Measurements from ENCODE around the gene C8G. TPM values are rescaled to one million over a fixed set of nuclear protein-coding genes. Genes with fewer than 3 reads are reported as not detected.

C8G gene
- polyA plus RNA-seq, 1 donor = 0.42 TPM

- no peak for DNase-seq
Measured at GRCh38 chr9:136953771-136954269, 8.8 kb downstream of the C8G start.

DNA sequence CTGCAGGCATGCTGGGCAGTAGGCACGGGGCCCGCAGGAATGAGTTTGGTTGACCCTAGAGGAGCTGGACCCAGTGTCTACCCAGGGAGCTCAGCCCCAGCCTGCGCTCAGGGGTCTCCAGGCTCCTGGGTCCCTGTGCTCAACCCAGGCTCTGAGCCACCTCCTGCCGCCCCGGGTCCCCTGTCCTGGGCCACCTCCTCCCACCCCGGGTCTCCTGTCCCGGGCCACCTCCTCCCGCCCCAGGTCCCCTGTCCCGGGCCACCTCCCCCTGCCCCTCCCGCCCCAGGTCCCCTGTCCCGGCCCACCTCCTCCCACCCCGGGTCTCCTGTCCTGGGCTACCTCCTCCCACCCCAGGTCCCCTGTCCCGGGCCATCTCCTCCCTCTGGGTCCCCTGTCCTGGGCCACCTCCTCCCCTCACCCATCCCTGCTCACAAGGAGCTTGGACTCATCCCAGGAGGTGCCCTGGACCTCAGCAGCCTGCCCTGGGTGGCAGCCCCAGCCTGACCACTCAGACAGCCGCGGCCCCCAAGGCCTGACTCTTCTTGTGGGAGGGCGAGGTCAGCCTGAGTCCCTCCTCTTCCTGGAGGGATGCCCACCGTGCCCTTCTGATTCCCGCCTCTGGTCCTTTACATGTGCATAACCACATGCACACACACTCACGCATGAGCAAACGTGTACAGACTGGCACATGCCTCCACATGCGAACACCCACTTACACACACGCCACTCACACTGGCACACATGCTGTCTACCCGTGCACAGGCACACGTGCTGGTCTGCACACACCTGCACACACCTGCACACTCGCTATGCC, 9.4 kb downstream of the C8G start:
- DNase-seq = no peak

DNA sequence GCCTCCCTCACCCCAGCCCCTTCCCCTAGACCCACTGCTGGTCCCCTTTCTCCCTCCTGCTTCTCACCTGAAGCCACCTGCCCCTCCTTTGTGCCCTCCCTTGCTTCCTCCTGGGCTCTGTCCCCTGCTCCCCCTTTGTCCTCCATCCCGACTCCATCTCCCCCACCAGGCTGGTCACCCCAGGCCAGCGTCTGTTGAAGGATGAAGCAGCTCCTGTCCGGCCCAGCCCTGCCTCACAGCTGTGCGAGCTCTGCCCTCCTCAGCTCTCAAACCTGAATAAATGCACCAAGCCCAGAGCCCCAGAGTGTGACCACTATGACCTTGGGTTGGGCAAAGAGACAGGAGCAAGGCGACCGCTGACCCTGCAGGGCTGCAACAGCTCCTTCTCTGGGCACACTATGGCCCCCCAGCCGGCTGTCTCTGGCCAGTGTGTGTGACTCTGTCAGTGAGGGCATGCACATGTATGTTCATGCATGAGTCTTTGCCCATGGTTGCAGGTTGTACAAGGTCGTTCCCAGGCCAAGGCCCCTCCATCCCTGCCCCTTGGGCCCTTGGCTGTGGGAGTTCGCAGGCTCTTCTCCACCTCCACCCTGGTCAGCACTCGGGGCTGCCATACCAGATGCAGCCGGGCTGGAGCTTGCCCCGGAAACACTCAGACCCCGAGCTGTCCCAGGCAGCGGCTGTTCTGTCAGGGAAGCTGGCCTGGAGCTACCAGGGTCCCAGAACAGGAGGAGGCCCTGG, 10.3 kb downstream of the C8G start:
- no peak for DNase-seq

GRCh38 chr9:136955943-136956335, 10.9 kb downstream of the C8G start:
- no peak for DNase-seq

DNA sequence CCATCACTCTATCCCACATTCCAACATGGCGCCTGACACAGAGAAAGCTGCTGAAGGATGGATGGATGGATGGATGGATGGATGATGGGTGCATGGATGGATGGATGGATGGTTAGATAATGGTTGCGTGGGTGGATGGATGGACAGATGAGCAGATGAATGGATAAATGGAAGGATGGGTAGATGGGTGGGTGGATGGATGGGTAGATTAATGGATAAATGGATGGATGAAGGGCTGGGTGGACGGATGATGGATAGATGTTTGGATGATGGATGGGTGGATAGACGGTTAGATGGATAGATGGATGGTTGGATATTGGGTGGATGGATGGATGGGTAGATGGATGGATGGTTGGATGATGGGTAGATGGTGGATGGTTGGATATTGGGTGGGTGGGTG, 11.6 kb downstream of the C8G start:
- DNase-seq = no peak

DNA sequence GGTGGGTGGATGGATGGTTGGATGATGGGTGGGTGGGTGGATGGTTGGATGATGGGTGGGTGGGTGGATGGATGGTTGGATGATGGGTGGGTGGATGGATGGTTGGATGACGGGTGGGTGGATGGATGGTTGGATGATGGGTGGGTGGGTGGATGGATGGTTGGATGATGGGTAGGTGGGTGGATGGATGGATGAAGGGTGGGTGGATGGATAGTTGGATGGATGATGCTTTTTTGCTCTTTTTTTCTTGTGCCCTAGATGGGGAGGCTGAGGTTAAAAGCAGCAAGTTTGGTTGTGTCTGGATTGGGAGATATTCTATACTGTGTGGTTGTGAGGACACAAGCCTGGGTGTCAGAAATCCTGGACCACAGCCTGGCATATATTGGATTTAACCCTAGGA, 12.4 kb downstream of the C8G start:
- DNase-seq = no peak

DNA sequence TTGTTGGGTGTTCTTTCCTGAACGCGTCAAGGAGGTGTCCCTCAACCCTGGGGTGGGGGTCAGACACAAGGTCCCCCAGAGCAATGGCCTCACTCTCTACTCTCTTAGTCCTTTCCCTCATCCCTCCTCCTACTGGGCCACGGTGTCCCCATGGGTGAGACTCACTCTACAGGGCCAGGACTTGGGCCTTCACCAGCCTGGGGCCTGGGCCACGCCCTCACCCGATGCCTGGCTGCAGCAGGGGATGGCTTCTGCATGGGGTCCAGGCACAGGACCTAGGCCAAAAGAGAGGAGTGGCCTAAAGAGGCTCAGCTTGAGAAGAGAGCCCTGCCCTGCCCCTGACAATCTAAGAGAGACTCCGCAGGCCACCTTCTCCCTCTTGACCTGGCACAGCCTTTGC, 12.9 kb downstream of the C8G start:
- DNase-seq = no peak

DNA sequence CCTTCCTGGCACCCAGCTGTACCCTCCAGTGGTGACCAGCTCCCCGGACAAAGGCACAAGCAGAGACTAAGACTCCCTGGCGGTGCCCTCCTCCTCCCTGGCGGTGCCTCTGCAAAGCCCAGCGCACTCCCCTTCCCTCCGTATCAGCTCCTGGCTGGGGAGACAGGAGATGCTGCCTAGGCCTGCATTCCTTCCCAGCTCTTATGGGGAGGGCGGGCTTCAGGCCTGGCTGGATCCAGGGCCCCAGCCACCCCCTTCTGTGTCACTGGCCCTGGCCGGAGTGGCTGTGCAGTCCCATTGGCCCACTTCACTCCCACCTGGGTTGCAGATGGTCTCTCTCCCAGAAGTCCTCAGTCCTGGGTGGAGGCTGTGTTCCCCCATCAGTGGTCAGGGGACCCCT, 13.4 kb downstream of the C8G start:
- DNase-seq = no peak

GRCh38 chr9:136958898-136959850, 14.1 kb downstream of the C8G start:
- DNase-seq = no peak

DNA sequence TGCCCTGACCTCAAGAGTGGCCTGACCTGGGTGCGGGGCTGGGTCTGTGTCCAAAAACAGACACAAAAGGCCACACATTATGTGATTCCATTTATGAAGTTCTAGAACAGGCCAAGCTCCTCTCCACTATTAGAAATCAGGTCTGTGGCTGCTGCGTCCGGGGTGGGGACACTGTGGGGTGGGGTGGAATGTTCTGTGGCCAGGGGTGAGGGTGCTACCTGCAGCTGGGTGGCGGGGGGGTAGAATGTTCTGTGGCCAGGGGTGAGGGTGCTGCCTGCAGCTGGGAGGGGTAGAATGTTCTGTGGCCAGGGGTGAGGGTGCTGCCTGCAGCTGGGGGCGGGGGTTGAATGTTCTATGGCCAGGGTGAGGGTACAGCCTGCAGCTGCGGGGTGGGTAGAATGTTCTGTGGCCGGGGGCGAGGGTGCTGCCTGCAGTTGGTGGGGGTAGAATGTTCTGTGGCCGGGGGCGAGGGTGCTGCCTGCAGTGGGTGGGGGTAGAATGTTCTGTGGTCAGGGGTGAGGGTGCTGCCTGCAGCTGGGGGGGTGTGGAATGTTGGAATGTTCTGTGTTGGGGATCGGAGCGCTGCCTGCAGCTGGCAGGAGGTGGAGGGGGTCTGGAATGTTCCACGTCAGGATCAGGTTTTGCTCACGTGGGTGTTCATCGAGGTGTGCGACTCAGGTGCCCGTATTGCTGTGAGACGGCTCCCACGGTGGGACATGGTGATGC, 15.3 kb downstream of the C8G start:
- no peak for DNase-seq

GRCh38 chr9:136960938-136961275, 15.9 kb downstream of the C8G start:
- no peak for DNase-seq

GRCh38 chr9:136961279-136962065, 16.4 kb downstream of the C8G start:
- DNase-seq = no peak

- DNase-seq = no peak
Measured at GRCh38 chr9:136962163-136962562, 17.1 kb downstream of the C8G start.

DNA sequence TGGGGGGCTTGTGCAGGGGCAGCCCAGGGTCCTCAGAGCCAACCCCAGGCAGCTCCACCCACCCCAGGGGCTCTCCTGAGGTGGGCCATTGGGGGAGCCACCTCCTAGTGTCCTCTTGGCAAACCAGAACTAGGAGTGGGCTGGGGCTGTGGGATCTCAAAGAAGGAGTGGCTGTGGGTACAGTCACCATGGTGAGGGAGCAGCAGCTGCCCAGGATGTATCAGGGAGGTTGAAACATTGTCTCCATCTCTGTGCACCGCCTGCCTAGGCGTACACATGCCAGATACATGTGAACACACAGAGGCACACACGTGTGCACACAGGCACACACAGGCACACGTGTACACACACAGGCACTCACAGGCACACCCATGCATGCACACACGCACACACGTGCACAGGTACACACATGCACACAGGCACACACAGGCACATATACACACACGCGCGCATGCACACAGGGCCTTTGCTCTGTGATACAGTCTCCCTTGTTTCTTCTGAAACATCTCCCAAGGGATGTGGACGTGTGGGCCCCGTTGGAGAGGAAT, 17.7 kb downstream of the C8G start:
- no peak for DNase-seq

- DNase-seq = no peak
Measured at GRCh38 chr9:136963341-136963740, 18.3 kb downstream of the C8G start.

DNA sequence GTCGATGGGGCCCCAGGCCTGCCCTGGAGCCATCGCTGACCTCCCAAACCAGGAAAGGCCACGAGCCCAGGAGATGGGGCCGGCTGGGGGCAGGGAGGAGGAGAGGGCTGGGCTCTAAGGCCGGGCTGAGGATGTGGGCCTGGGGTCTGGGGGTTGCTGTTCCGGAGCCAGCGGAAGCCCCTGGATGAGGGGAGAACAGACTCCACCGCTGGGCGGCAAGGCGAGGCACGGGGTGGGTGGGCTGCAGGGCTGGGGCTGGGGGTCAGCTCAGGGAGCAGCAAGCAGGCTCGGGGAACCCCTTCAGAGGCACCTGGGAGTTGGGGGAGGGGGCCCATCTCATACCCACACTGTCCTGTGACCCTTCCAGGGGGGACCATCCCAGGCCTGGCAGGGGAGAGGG, 18.7 kb downstream of the C8G start:
- no peak for DNase-seq

GRCh38 chr9:136964171-136964689, 19.2 kb downstream of the C8G start:
- no peak for DNase-seq

GRCh38 chr9:136964833-136965422, 19.9 kb downstream of the C8G start:
- no peak for DNase-seq

DNA sequence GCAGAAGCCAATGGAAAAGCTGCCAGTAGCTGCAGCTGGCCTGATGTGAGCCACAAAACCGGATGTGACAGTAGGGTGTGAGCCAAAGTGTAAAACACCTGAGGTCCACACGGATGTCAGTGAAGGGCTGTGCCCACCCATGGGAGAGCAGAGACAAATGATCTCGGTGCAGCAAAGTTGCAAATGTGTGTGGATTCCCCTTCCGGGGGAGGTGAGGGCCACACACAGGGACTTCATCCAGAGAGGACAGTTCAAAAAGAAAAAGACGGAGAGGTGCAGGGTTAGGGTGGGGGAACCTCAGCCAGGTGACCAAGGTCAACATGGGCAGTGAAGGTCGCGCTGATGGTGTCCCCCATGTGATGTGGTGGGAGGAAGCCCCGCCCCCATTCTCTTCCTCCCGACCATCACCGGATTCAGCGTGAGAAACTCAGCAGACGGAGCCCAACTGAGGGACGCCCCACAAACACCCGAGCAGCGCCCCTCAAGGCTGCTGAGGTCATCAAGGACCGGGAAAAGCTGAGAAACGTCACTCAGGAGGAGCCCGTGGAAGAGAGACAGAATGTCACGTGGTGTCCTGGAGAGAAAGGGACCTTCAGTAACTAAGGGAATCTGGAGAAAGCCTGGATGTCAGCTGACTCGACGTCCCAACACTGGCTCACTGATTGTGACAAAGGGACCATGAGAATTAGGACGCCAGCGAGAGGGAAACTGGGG, 20.9 kb downstream of the C8G start:
- no peak for DNase-seq

Measured in left kidney (tissue), 2 donors.